Measurements from ENCODE around the gene MDP1.

MDP1 gene

GRCh38 chr14:24198814-24199524 lies 16.9 kb downstream of the MDP1 start:
- H3K9me3 ChIP-seq (ENCODE audit: control extremely low read depth in 1 of 5, control insufficient read depth in 4 of 5, insufficient read depth in 2 of 5, low read depth in 1 of 5, low read length in 4 of 5): peaks cover 0 to 4% (median 0%) of the 10 kb centered on the region in 5 experiments
- no peaks in the 10 kb centered on the region for H3K27me3 ChIP-seq (replicated peaks in 2 of 5; ENCODE audit: control insufficient read depth in 4 of 5, insufficient read depth in 5 of 5, low read length in 4 of 5)
- H3K36me3 ChIP-seq (ENCODE audit: control insufficient read depth in 4 of 4, insufficient read depth in 4 of 4, low read length in 3 of 4): peaks cover 6 to 22% (median 12%) of the 10 kb centered on the region in 4 experiments
- peaks cover 4 to 32% (median 25%) of the 10 kb centered on the region in 4 experiments for H3K4me1 ChIP-seq (ENCODE audit: control extremely low read depth in 1 of 4, control insufficient read depth in 4 of 4, insufficient read depth in 4 of 4, low read length in 3 of 4)
- no peak overlapping the region for H3K27ac ChIP-seq (ENCODE audit: insufficient read depth in 1 of 2, low read depth in 1 of 2, low read length in 2 of 2, poor library complexity in 1 of 2, severe bottlenecking in 2 of 2)
- WGBS (ENCODE audit: insufficient coverage): 89% methylated on average over 5 of the region's 7 CpGs
- CTCF ChIA-PET: interaction anchor here (1.5 to 1.8 kb wide), 2 partner anchors 10 to 17 kb away, joined by 4 to 6 read pairs; partner anchors contain the start of gene MDP1
- POLR2A ChIA-PET: no interaction called here
- no peak overlapping the region for H3K4me3 ChIP-seq (ENCODE audit: control insufficient read depth in 1 of 7, extremely low read depth in 1 of 7, insufficient read depth in 4 of 7, low read depth in 2 of 7, low read length in 6 of 7)
- no peak for DNase-seq

- peak overlapping the region in 1 of 2 experiments; percentile 97 for H3K27ac ChIP-seq (ENCODE audit: insufficient read depth in 1 of 2, low read depth in 1 of 2, low read length in 2 of 2, poor library complexity in 1 of 2, severe bottlenecking in 2 of 2)
- whole genome bisulfite sequencing (ENCODE audit: insufficient coverage): 100% methylated on average over 1 of the region's 2 CpGs
- H3K27me3 ChIP-seq (replicated peaks in 2 of 5; ENCODE audit: control insufficient read depth in 4 of 5, insufficient read depth in 5 of 5, low read length in 4 of 5): no peaks in the 10 kb centered on the region
- H3K4me1 ChIP-seq (ENCODE audit: control extremely low read depth in 1 of 4, control insufficient read depth in 4 of 4, insufficient read depth in 4 of 4, low read length in 3 of 4): peaks cover 4 to 32% (median 25%) of the 10 kb centered on the region in 4 experiments
- H3K36me3 ChIP-seq (ENCODE audit: control insufficient read depth in 4 of 4, insufficient read depth in 4 of 4, low read length in 3 of 4): peaks cover 5 to 22% (median 13%) of the 10 kb centered on the region in 4 experiments
- ChIA-PET POLR2A (interaction anchor here (0.9 to 2.8 kb wide), 2 partner anchors 16 to 35 kb away, joined by 3 to 25 read pairs; partner anchors contain the start of genes CHMP4A and IRF9), CTCF (interaction anchor here (1.1 to 1.8 kb wide), 4 partner anchors 11 to 37 kb away, joined by 3 to 6 read pairs (median 4); partner anchors contain the start of gene CHMP4A)
- peaks cover 0 to 2% (median 0%) of the 10 kb centered on the region in 5 experiments for H3K9me3 ChIP-seq (ENCODE audit: control extremely low read depth in 1 of 5, control insufficient read depth in 4 of 5, insufficient read depth in 2 of 5, low read depth in 1 of 5, low read length in 4 of 5)
- H3K4me3 ChIP-seq (ENCODE audit: control insufficient read depth in 1 of 7, extremely low read depth in 1 of 7, insufficient read depth in 4 of 7, low read depth in 2 of 7, low read length in 6 of 7): peak overlapping the region in 1 of 7 experiments; percentile 91
- no peak for DNase-seq
Observed at GRCh38 chr14:24197056-24197450, 18.8 kb downstream of the MDP1 start.

DNA sequence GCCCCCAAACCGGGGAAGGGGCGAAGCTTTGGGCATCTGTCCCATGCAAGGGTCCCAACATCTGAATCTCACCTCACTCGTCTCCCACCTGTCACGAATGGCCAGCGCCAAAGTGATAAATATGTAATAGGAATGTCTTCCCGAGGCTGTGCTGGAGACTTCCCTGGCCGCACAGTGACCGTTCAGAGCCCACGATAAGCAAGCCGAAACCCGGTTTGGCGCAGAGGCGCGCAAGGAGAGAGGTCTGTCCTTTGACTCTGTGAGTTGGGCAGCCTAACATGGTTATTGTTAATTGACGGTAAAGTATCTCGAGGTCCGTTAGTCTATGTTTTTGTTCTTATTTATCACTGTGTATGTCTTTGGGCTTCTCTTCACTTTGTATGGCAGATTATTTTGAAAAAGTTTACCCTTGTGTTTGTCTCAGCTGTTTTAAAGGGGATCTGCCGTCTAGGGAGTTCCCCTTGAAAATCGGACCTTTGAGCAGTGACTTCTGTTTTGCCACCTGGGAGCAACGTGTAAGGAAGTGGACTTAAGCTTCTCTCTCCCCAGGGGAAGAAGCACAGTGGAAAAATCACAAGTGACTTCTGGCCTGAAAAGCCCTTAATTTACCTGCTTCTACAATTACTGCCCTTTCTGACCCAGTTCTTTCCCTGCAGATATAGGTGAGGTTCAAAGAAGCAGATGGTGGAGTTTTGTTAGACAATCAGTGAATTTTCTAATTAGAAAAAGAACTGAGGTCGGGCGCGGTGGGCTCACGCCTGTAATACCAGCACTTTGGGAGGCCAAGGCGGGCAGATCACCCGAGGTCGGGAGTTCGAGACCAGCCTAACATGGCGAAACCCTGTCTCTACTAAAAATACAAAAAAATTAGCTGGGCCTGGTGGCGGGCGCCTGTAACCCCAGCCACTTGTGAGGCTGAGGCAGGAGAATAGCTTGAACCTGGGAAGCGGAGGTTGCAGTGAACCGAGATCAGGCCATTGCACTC lies 19.5 kb downstream of the MDP1 start:
- H3K4me1 ChIP-seq (ENCODE audit: control extremely low read depth in 1 of 4, control insufficient read depth in 4 of 4, insufficient read depth in 4 of 4, low read length in 3 of 4): peaks cover 4 to 32% (median 25%) of the 10 kb centered on the region in 4 experiments
- peak overlapping the region; percentile 90 to 97 for H3K27ac ChIP-seq (ENCODE audit: insufficient read depth in 1 of 2, low read depth in 1 of 2, low read length in 2 of 2, poor library complexity in 1 of 2, severe bottlenecking in 2 of 2)
- WGBS (ENCODE audit: insufficient coverage): 39% methylated on average over 24 of the region's 33 CpGs
- H3K4me3 ChIP-seq (ENCODE audit: control insufficient read depth in 1 of 7, extremely low read depth in 1 of 7, insufficient read depth in 4 of 7, low read depth in 2 of 7, low read length in 6 of 7): peak overlapping the region; percentile 77 to 96 (median 84)
- ChIA-PET CTCF (interaction anchor here (1.0 to 1.8 kb wide), 11 partner anchors 9 to 112 kb away, joined by 3 to 6 read pairs (median 3); partner anchors contain the start of genes CHMP4A, CIDEB and TSSK4), POLR2A (interaction anchor here (0.9 to 2.8 kb wide), 6 partner anchors 17 to 115 kb away, joined by 3 to 25 read pairs (median 5); partner anchors contain the start of genes CHMP4A, IRF9, LTB4R and REC8)
- DNase-seq: peak in 2 of 3 donors; percentile 38 to 41
- no peaks in the 10 kb centered on the region for H3K27me3 ChIP-seq (replicated peaks in 2 of 5; ENCODE audit: control insufficient read depth in 4 of 5, insufficient read depth in 5 of 5, low read length in 4 of 5)
- H3K36me3 ChIP-seq (ENCODE audit: control insufficient read depth in 4 of 4, insufficient read depth in 4 of 4, low read length in 3 of 4): peaks cover 2 to 24% (median 12%) of the 10 kb centered on the region in 4 experiments
- H3K9me3 ChIP-seq (ENCODE audit: control extremely low read depth in 1 of 5, control insufficient read depth in 4 of 5, insufficient read depth in 2 of 5, low read depth in 1 of 5, low read length in 4 of 5): no peaks in the 10 kb centered on the region

DNA sequence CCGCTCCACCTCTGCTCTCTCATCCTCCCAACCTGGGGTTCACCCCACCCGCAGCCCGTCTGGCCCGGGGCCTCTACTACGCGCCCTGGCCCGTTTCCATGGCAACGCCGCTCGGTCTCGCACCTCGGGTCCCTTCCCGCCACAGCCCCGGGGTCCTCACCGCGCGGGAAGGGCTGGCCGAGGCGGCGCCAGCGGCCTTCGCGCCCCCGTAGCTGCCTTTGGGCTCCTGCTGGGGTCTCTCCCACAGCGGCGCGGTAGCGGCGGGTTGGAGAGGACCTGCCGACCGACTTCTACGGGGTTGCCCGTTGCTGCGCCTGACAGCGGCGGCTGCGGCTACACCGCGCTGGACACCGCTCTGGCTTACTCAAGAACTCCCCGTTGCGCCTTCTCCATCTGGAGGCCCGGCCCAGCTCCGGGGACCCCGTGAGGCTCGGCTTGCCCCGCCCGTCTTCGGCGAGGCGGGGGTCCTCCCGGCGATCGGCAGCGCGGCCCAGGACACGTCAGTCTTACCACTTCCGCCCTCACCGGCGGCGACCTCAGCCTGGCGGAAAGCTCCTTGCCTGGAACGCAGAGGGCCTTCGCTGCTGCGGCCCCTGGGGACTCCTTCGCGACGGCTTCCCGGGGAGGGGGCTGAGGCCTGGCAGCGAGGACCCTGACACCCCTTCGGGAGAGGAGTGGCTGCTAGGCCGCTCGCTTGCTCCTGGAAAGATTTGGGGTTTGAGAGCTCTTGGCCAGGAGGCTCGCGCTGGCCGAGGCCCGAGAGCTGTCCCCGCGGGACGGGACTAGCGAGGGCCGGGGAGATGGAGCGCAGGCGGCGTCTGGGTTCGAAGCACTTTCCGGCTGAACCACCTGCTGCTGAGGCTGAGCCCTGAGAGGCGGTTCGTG lies 20.4 kb downstream of the MDP1 start, which contains the start of gene TM9SF1:
Gene TM9SF1, minus strand, starts transcription at position 256 of the 885 bp plus-strand sequence. CDS start 422 bp downstream, outside the sequence.
- H3K4me1 ChIP-seq (ENCODE audit: control extremely low read depth in 1 of 4, control insufficient read depth in 4 of 4, insufficient read depth in 4 of 4, low read length in 3 of 4): peaks cover 4 to 32% (median 25%) of the 10 kb centered on the region in 4 experiments
- peak within 1 kb of the TSS; percentile 77 to 96 (median 84) for H3K4me3 ChIP-seq (ENCODE audit: control insufficient read depth in 1 of 7, extremely low read depth in 1 of 7, insufficient read depth in 4 of 7, low read depth in 2 of 7, low read length in 6 of 7)
- H3K27ac ChIP-seq (ENCODE audit: insufficient read depth in 1 of 2, low read depth in 1 of 2, low read length in 2 of 2, poor library complexity in 1 of 2, severe bottlenecking in 2 of 2): peak within 1 kb of the TSS; percentile 90 to 97
- CTCF ChIA-PET: interaction anchor here (0.7 to 1.8 kb wide), 13 partner anchors 10 to 112 kb away, joined by 3 to 6 read pairs (median 3); partner anchors contain the start of genes CIDEB and TSSK4
- DNase-seq: peak; percentile 93 to 96 (median 95)
- WGBS (ENCODE audit: insufficient coverage): under 1% methylated on average over 87 of the region's 89 CpGs
- no peaks in the 10 kb centered on the region for H3K27me3 ChIP-seq (replicated peaks in 2 of 5; ENCODE audit: control insufficient read depth in 4 of 5, insufficient read depth in 5 of 5, low read length in 4 of 5)
- POLR2A ChIA-PET: interaction anchor here (1.2 to 2.8 kb wide), 5 partner anchors 18 to 116 kb away, joined by 3 to 25 read pairs (median 5); partner anchors contain the start of genes CHMP4A, IRF9, LTB4R and REC8
- H3K36me3 ChIP-seq (ENCODE audit: control insufficient read depth in 4 of 4, insufficient read depth in 4 of 4, low read length in 3 of 4): peaks cover 2 to 25% (median 13%) of the 10 kb centered on the region in 4 experiments
- H3K9me3 ChIP-seq (ENCODE audit: control extremely low read depth in 1 of 5, control insufficient read depth in 4 of 5, insufficient read depth in 2 of 5, low read depth in 1 of 5, low read length in 4 of 5): no peaks in the 10 kb centered on the region

- peaks cover 4 to 32% (median 25%) of the 10 kb centered on the region in 4 experiments for H3K4me1 ChIP-seq (ENCODE audit: control extremely low read depth in 1 of 4, control insufficient read depth in 4 of 4, insufficient read depth in 4 of 4, low read length in 3 of 4)
- H3K27me3 ChIP-seq (replicated peaks in 2 of 5; ENCODE audit: control insufficient read depth in 4 of 5, insufficient read depth in 5 of 5, low read length in 4 of 5): no peaks in the 10 kb centered on the region
- peaks cover 4 to 29% (median 16%) of the 10 kb centered on the region in 4 experiments for H3K36me3 ChIP-seq (ENCODE audit: control insufficient read depth in 4 of 4, insufficient read depth in 4 of 4, low read length in 3 of 4)
- no peak for DNase-seq
- no peaks in the 10 kb centered on the region for H3K9me3 ChIP-seq (ENCODE audit: control extremely low read depth in 1 of 5, control insufficient read depth in 4 of 5, insufficient read depth in 2 of 5, low read depth in 1 of 5, low read length in 4 of 5)
- ChIA-PET POLR2A (interaction anchor here (1.2 to 2.8 kb wide), 4 partner anchors 18 to 116 kb away, joined by 3 to 25 read pairs (median 6); partner anchors contain the start of genes CHMP4A, IRF9, LTB4R and REC8), CTCF (interaction anchor here (0.7 to 1.8 kb wide), 9 partner anchors 9 to 113 kb away, joined by 3 to 6 read pairs (median 3); partner anchors contain the start of genes CIDEB, NOP9 and TSSK4)
- peak overlapping the region; percentile 77 to 96 (median 84) for H3K4me3 ChIP-seq (ENCODE audit: control insufficient read depth in 1 of 7, extremely low read depth in 1 of 7, insufficient read depth in 4 of 7, low read depth in 2 of 7, low read length in 6 of 7)
- peak overlapping the region; percentile 90 to 97 for H3K27ac ChIP-seq (ENCODE audit: insufficient read depth in 1 of 2, low read depth in 1 of 2, low read length in 2 of 2, poor library complexity in 1 of 2, severe bottlenecking in 2 of 2)
- WGBS (ENCODE audit: insufficient coverage): 77% methylated on average over 6 of the region's 8 CpGs
Observed at GRCh38 chr14:24194873-24195185, 21.0 kb downstream of the MDP1 start.
